GM18868 (cell line): ENCODE measurements around the gene DAZAP1.
A peak's percentile ranks its signal among the peaks of the same experiment; 100 is the strongest.
"Not testable (repeated sequence)": the region's sequence is repeated elsewhere in the genome, so short reads cannot be mapped to it uniquely, and the experiment has no call there.

Experiments
- ATAC-seq: cut with Tn5 transposase; IDR thresholded peaks from one replicate; pipeline ENCODE4 v1.9.1; 2021; ENCODE audit warnings: mild to moderate bottlenecking, moderate library complexity; ENCODE audit not compliant: unreplicated experiment

Gene DAZAP1

DNA sequence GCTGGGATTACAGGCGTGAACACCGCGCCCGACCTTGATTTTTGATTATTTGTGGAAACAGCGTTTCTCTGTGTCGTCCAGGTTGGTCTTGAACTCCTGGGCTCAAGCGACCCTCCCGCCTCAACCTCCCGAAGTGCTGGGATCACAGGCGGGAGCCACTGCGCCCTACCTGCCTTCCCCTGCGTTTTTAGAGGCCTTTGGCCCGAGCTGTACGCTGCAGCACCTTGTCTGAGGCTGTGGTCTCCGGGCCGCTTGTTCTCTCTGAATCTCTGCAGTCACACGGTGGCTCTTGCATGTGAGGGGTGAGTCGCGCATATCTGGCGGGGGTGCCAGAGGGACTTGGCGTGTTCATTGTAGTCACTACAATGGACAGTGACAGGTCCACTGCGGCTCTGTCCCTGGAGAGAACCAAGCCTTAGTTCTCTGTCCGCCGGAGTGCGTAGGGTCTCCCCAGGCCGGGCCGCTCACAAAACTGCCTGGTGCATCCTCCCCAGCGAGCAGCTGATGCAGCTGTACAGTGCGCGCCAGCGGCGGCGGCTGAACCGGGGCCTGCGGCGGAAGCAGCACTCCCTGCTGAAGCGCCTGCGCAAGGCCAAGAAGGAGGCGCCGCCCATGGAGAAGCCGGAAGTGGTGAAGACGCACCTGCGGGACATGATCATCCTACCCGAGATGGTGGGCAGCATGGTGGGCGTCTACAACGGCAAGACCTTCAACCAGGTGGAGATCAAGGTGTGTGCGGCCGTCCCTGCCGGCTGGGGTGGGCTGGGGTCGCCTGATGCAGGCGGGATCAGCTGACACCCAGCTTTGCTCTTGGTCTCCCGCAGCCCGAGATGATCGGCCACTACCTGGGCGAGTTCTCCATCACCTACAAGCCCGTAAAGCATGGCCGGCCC is 32.4 kb downstream of the DAZAP1 start:
- not testable (repeated sequence) for ATAC-seq

DNA sequence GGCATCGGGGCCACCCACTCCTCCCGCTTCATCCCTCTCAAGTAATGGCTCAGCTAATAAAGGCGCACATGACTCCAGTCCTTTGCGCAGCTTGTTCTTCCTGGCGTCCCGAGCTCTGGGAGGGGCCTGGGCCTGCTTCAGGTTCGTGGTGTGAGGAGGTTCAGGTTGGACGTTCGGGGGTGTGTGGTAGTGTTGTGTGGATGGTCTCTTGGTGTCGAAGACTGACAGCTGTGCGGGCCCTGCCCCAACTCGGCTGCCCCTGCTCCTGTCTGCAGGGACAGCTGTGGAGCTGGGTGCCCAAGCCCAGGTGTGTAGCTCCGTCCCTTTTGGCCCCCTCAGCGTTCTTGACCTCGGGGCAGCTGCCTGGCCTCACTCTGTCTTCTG is 33.0 kb downstream of the DAZAP1 start:
- no peak for ATAC-seq

DNA sequence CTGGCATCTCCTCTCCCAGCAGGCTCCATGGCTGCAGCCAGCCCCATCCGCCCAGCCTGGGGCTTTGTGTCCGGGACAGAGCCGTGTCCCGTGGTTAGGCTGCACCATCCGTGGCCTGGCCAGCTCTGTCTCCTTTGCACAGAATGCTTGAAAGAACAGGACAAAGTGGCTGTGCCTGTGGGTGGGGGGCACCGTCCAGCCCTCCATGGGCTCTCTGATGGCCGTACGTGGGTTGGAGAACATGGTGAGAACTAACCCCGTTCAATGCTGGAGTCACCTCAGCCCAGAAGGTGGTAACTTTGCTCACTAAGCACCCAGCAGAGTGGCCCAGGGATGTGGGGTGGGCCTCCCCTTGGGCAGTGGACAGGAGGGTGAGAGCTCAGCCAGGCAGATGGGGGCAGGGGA is 33.6 kb downstream of the DAZAP1 start:
- ATAC-seq: no peak

GRCh38 chr19:1441677-1442438 is 34.5 kb downstream of the DAZAP1 start:
- ATAC-seq: no peak

GRCh38 chr19:1445185-1445931 is 38.0 kb downstream of the DAZAP1 start:
- ATAC-seq: peak; percentile 58

- no peak for ATAC-seq
Observed at GRCh38 chr19:1445932-1446712, 38.7 kb downstream of the DAZAP1 start.

DNA sequence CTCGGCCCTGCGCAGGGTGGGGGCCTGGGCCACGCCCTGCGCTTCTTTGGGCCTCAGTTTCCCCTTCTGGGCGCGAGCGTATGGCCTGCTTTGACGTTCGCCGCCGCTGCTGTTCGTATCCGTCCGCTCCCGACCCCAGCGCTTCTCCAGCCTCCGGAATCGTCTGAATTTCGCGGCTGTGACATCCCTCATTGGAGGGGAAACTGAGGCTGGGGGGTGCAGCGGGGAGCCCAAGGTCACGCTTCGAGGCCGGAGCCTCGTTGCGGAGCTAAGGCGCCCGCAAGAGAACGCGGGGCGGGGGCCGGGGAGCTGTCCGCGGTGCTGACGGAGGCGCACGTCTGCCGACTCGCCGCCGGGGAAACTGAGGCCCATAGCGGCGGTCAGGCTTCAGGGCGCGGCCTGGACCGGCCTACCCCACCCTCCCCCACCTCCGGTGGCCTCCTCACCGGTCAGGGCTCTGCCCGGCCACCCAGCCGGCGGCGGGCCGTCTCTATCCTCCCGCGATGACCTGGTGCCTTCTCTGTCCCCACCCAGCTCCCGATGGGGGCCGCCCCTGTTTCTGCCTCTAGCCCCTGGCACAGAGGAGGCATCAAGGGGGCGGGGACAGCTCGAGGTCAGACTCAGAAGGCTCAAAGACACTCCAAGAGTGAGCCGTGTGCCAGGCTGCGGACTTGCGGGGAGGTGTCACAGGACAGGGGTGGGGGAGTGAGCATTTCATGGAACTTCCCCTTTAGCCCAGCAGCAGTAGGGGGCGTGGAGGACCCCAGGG is 39.5 kb downstream of the DAZAP1 start:
- no peak for ATAC-seq

DNA sequence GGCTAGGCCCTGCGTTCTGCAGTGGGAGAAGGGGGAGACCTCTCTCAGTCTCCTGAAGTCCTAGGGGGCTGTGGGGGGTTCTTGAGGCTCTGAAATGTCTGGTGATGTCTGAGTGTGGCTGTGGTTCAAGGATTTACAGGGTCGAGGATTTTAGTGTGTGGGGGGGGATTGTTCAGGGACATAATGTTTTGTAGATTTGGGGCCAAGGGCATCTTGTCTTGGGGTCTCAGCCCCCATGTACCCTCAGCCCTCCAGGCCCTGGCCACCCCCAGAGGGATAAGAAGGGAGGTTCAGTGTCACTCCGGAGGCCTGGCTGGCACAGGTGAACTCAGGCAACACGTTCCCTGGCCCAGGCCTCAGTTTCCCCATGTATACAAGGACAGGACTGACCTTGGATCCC is 40.1 kb downstream of the DAZAP1 start:
- ATAC-seq: no peak

- ATAC-seq: no peak
Observed at GRCh38 chr19:1447944-1448343, 40.6 kb downstream of the DAZAP1 start.

GRCh38 chr19:1449467-1450442 is 42.4 kb downstream of the DAZAP1 start, which contains the start of gene APC2:
APC2 (plus strand) TSS chr19:1450121; CDS start chr19:1453002, 2,881 bp downstream.
- no peak for ATAC-seq

- no peak for ATAC-seq
Observed at GRCh38 chr19:1450735-1451731, 43.6 kb downstream of the DAZAP1 start.

GRCh38 chr19:1451916-1452801 is 44.8 kb downstream of the DAZAP1 start:
- ATAC-seq: no peak

- ATAC-seq: no peak
Observed at GRCh38 chr19:1452802-1453524, 45.6 kb downstream of the DAZAP1 start.

DNA sequence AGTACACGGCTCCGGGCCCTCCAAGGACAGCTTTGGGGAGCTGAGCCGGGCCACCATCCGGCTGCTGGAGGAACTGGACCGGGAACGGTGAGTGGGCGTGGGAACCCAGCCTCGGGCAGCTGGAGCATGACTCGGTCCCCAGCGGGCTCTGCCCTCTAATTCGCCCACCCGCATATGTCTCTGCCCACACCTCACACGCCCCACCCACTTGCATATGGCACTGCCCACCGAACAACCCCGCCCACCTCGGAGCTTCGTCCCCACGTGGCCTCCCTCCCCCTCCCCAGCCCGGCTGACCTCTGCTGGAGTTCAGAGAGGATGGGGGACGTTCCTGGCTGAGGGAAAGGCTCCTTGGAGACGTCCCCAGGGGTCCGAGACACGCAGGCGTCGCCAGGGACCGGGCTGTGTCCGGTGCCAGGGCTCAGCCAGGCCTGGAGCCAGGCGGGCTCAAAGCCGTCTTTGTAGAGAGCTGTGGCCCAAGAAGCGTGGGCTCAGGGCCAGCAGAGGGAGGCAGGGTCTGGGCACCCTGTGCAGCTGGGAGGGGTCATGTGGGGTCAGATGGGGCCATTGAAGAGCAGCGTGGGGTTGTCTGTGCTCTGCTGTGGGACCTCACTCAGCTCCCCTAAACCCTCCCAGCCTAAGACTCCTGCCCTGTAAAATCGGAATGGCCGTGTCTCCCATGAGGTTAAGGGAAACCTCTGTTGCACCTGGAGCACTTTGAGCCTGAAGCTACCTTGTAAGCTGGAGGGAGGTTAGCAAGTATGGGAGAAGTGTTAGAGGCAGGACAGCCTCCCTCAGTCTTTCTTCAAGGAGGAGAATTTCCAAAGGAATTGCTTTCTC is 46.4 kb downstream of the DAZAP1 start:
- no peak for ATAC-seq

GRCh38 chr19:1455002-1455335 is 47.6 kb downstream of the DAZAP1 start:
- no peak for ATAC-seq
